GM13976 (cell line): Measurements from ENCODE around the gene NPHP3.
"Not testable (repeated sequence)": the region's sequence is repeated elsewhere in the genome, so short reads cannot be mapped to it uniquely, and the experiment has no call there.

Experiments
- DNase-seq: peaks from one replicate; pipeline ENCODE4 v3.0.0; 2012; ENCODE audit warnings: low spot score
- CTCF ChIP-seq: IDR thresholded peaks from 2 replicates; pipeline ENCODE4 v1.5.1; 2012; ENCODE audit warnings: borderline replicate concordance, mild to moderate bottlenecking; ENCODE audit not compliant: insufficient read depth; ENCODE audit errors: extremely low read depth, missing control alignments, control extremely low read depth
- in situ Hi-C: fragments of 300-500 bp; cut with MboI; formaldehyde crosslinking; loops from one replicate; pipeline ENCODE4 v1.12.0; 2022; ENCODE audit warnings: low sequenced_read_pairs, mixed read lengths, inconsistent platforms; ENCODE audit not compliant: unreplicated experiment

Gene NPHP3

GRCh38 chr3:132650153-132650552 is 72.1 kb downstream of the NPHP3 start:
- DNase-seq = no peak
- no peak for TF ChIP-seq CTCF
- in situ Hi-C loops = no loop called here

GRCh38 chr3:132645058-132645457 is 77.2 kb downstream of the NPHP3 start:
- in situ Hi-C loops = loop anchor here (25.0 kb wide), 1 partner anchor 108 kb away; no protein-coding TSS in a partner anchor
- TF ChIP-seq CTCF = no peak
- no peak for DNase-seq

DNA sequence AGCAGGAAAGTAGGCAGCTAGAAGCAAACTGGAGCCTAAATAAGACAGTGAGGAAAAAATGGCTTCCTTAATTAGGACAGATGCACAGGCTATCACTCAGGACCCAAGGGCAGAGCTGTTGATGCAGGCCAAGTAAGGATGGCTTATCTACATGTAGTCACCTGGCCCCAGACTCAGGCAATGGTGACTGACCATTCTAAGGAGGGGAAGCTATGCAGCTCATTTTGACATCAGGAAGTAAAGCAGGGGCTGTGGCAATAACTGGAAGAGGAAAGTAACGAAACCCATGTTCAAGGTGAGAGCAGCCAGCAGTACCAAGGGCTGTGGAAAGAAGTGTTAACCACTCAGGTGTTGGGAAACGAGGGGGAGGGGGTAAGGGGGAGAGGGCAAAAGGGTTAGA is 78.8 kb downstream of the NPHP3 start:
- DNase-seq = no peak
- no peak for TF ChIP-seq CTCF
- in situ Hi-C loops = loop anchor here (25.0 kb wide), 1 partner anchor 106 kb away; no protein-coding TSS in a partner anchor

DNA sequence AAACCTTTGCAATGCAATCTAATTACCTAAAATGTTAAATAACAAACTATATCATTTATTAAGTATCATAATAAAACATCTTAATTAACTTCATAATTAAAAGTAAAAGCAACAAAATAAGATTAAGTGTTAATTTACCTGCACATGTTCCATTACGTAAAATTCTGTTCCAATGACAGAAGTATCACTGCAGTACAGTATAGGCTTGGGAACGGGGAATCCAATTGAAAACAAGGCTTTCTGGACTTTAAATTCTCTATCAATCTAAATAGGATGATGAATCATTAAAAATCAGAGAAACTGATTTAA is 79.7 kb downstream of the NPHP3 start:
- no peak for DNase-seq
- in situ Hi-C loops = loop anchor here (25.0 kb wide), 1 partner anchor 105 kb away; no protein-coding TSS in a partner anchor
- no peak for TF ChIP-seq CTCF

DNA sequence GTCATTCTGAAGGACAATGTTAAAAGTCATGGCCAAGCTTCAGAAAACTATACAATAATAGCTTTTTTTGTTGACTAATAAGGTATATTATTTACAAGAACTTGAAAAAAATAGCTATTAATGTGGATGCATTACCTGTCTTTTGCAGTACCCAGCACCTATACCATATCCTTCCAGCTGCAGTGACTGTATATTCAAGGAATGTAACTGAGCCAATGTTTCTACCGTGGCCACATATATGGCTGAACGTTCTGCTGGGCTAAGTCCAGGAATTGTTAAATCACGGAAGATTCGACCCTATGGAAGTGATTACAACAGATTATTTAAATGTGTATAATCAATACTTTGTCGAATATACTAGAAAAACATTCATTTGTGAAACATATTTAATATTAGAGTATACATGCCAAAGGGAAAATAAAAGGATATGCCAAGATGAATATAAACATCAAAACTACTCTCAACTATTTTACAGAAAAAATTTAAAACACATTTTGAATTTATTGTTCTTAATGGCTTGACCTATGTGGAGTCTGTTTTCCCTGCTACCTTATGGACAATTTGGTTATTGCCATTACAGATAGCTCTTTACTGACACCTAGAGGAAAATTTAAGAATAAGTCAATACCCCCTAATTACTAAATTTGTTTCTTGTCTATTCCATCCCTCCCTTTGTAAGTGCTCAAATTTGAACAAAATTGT is 80.2 kb downstream of the NPHP3 start:
- peak; percentile 63 for DNase-seq
- in situ Hi-C loops = loop anchor here (25.0 kb wide), 1 partner anchor 105 kb away; no protein-coding TSS in a partner anchor

GRCh38 chr3:132641427-132641826 is 80.8 kb downstream of the NPHP3 start:
- in situ Hi-C loops = loop anchor here (25.0 kb wide), 1 partner anchor 104 kb away; no protein-coding TSS in a partner anchor
- not testable (repeated sequence) for DNase-seq

More for the DNA sequence above, 80.2 kb downstream of the NPHP3 start:
- TF ChIP-seq CTCF = peak; percentile 17

DNA sequence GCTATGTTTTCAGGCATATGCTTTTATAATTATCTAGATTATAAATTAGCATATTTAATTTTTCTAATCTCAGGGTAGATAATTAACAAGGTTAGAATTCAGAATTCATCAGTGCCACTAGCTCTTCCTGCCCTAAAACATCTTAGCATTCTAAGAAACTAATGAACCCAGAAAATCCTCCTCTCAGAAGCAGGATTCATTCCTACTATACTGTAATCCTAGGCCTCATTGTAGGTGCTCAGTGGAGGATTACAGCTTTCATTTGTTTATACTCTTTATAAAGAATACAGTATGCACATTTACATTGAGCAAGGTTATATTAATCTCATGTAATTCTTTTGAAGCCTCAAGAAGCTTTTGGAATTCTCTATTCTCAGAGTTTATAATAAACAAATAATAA is 83.5 kb downstream of the NPHP3 start:
- no peak for TF ChIP-seq CTCF
- in situ Hi-C loops = loop anchor here (25.0 kb wide), 1 partner anchor 101 kb away; no protein-coding TSS in a partner anchor

More for the DNA sequence above, 83.5 kb downstream of the NPHP3 start:
- DNase-seq = no peak
